GM21717 (cell line): ENCODE results near the gene PLA2G4C.

Source experiments
- ATAC-seq: cut with Tn5 transposase; IDR thresholded peaks from one replicate; pipeline ENCODE4 v1.9.1; 2021; ENCODE audit warnings: mild to moderate bottlenecking, moderate library complexity; ENCODE audit not compliant: unreplicated experiment

Gene PLA2G4C

GRCh38 chr19:48061401-48062344 is 48.9 kb downstream of the PLA2G4C start:
- ATAC-seq, result no peak

GRCh38 chr19:48060381-48060780 is 50.2 kb downstream of the PLA2G4C start:
- no peak for ATAC-seq

- ATAC-seq, result no peak
These were observed 51.3 kb downstream of the PLA2G4C start for GRCh38 chr19:48059331-48059730.

GRCh38 chr19:48053856-48054255 is 56.8 kb downstream of the PLA2G4C start:
- ATAC-seq, result no peak

GRCh38 chr19:48053076-48053475 is 57.5 kb downstream of the PLA2G4C start:
- ATAC-seq, result no peak

- no peak for ATAC-seq
These were observed 59.1 kb downstream of the PLA2G4C start for GRCh38 chr19:48051335-48052033.

- no peak for ATAC-seq
These were observed 66.1 kb downstream of the PLA2G4C start for GRCh38 chr19:48044561-48044960.

GRCh38 chr19:48043675-48044258 is 66.8 kb downstream of the PLA2G4C start, which contains the start of gene CABP5:
CABP5 (minus strand) TSS chr19:48044079; CDS start chr19:48043922, 157 bp downstream.
- ATAC-seq, result no peak

GRCh38 chr19:48041877-48042580 is 68.6 kb downstream of the PLA2G4C start:
- no peak for ATAC-seq

- no peak for ATAC-seq
These were observed 73.9 kb downstream of the PLA2G4C start for GRCh38 chr19:48036765-48037164.

- ATAC-seq, result no peak
These were observed 77.0 kb downstream of the PLA2G4C start for GRCh38 chr19:48033604-48034003.

GRCh38 chr19:48030073-48030472 is 80.5 kb downstream of the PLA2G4C start:
- no peak for ATAC-seq

- no peak for ATAC-seq
These were observed 81.2 kb downstream of the PLA2G4C start for GRCh38 chr19:48029431-48029830.

GRCh38 chr19:48025480-48025879 is 85.1 kb downstream of the PLA2G4C start:
- ATAC-seq, result no peak

GRCh38 chr19:48023518-48023917 is 87.1 kb downstream of the PLA2G4C start:
- ATAC-seq, result no peak

- no peak for ATAC-seq
These were observed 87.6 kb downstream of the PLA2G4C start for GRCh38 chr19:48023011-48023410.

- no peak for ATAC-seq
These were observed 89.9 kb downstream of the PLA2G4C start for GRCh38 chr19:48020686-48021085.

GRCh38 chr19:48010932-48011758 is 99.5 kb downstream of the PLA2G4C start:
- ATAC-seq, result no peak

GRCh38 chr19:48006762-48007161 is 103.9 kb downstream of the PLA2G4C start:
- no peak for ATAC-seq

GRCh38 chr19:48004236-48004635 is 106.4 kb downstream of the PLA2G4C start:
- no peak for ATAC-seq
